ENCODE results near the gene FTO. TPM values are rescaled to one million over a fixed set of nuclear protein-coding genes. Genes with fewer than 3 reads are reported as not detected.

The FTO gene
- total RNA-seq, 1 donor: 40.1 TPM

DNA sequence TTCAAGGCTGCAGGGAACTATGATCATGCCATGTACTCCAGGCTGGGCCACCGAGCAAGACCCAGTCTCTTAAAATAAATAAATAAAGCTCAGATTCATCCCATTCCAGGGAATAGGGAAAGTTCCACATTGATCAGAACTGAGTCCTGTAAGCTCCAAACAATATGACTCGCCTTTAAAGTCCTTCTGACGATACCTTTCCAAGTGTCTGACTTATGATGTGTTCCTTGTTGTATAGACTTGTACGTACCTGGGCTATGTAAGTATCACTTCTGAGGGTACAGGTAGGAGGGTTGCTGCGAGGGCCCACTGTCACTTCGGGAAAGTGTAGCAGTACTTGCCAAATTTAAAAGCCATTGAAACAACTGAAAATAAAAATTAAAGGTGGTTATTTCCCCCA, 329.8 kb downstream of the FTO start:
- DNase-seq (ENCODE audit: low read depth in 2 of 3, low spot score in 2 of 3): no peak

DNA sequence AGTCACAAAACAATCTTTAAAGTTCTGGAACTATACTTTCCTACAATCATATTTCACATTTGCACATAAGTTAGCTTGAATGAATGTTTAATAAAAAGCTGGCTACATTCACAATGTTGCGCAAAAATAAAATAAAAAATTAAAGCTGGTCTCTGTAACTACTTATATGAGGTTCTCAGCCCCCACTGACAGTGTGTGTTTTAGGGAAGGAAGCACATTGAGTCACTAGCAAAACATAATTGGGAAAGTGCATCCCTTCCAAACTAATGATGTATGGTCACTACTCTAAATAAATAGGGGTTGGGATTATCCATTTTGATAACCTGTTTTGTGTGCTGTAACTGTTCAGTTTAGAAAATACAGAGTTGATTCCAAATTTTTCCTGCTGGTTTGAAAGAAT, 330.7 kb downstream of the FTO start:
- DNase-seq (ENCODE audit: low read depth in 2 of 3, low spot score in 2 of 3): no peak

DNA sequence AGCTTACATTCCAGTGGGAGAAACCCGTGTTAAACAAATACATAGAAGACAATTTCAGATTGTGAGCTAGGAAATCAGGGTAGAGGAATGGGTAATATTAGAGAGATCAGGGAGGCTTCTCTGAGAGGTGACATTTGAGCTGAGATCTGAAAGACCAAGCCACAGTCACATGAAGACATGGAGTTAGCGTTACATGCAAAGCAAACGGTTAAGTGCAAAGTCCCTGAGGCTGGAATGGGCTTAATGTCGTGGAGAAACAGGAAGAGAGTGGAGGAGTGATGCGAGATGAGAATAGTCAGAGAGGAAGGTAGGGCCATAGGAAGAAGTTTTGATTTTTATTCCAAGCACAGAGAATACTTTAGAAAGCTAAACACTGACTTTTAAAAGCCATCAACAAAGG, 336.5 kb downstream of the FTO start:
- no peak for DNase-seq (ENCODE audit: low read depth in 2 of 3, low spot score in 2 of 3)

DNA sequence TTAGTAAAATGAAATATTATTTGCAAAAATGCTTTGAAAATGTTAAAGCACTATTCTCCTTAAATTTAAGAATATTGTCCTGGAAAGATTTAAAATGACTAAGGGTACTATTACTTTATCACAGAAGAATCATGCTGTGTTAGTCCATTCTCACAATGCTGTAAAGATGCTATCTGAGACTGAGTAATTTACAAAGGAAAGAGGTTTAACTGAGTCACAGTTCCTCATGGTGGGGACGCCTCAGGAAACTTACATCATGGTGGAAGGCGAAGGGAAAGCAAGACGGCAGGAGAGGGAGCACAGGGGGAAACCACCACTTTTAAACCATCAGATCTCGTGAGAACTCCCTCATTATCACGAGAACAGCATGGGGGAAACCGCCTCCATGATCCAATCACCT, 337.0 kb downstream of the FTO start:
- DNase-seq (ENCODE audit: low read depth in 2 of 3, low spot score in 2 of 3): no peak

DNA sequence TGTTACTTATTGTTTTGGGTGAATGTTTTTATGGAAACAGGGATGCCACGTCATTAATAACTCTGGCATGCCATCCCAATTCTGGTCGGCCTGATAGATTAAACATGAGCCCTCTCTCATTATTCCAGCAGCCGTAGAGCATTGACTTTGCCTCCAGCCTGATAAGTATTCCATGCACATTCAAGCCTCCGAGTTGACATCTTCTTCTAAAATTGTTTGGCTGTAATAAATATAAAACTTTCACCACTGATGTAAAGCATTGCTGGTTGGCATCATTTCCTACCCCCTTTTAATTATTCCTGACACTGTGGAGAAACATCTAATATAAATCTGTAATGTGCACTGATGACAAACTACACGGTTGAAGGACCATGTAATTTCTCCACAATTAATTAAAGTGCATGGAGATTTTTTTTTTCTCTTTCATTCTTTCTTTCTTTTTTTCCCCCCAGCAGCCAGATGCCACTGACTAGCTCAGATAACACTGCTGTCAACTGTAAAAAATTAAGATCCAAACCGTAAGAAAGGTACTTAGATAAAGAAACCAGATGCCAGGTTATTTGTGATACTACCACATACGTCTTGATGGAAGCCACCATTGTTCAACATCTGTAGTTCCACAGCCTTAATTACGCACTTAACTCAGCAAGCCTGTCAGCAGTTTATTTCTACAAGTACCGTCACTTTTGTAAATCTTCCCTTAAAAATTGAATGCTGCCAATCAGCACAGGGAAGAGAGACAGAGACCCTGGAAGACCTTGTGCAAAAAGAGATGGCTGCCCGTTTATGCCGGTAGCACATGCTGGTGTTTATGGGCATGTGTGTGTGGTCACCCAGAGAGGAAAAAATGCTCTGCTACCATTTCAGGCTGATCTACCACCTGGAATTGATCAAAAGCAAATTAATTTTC, 344.9 kb downstream of the FTO start:
- no peak for DNase-seq (ENCODE audit: low read depth in 2 of 3, low spot score in 2 of 3)

DNA sequence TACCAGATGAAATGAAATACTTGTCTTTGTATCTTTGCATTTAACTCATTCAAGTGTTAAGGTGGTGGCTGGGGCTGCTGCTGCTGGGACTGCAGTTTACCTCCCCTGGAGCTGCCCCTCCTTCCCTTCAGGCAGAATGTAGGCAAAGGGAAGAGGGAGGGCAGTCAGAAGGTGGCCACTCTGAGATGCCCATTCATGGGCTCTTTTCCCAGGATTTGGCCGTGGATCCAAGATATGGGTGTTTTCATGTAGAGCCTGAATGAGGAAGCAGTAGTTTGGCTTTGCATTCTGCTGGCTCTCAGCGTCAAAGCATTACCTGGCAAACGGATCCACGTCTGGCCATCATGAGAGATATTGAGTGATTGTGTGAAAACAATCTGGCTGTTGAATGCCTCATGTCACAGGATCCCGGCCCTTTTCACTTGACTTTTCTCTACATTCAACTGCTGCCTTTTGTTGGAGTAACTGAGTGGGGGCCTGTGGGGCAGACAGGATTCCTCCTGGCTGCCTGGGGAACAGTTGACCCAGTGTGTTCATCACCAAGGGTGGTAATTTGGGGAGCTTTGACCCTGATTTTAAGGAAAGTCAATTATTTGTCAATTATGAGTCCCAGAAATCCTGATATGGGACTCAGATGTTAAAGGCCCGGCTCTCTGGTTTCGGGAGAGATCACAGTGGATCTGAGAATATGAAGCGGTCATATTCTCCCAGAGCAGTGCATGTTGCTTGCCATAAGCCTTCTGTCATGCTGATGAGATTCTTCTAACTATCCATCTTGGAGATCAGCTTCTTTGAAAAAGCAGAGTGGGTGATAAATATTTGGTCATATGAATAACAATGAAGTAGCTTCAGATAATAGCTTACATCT, 345.9 kb downstream of the FTO start:
- DNase-seq (ENCODE audit: low read depth in 2 of 3, low spot score in 2 of 3): no peak

DNA sequence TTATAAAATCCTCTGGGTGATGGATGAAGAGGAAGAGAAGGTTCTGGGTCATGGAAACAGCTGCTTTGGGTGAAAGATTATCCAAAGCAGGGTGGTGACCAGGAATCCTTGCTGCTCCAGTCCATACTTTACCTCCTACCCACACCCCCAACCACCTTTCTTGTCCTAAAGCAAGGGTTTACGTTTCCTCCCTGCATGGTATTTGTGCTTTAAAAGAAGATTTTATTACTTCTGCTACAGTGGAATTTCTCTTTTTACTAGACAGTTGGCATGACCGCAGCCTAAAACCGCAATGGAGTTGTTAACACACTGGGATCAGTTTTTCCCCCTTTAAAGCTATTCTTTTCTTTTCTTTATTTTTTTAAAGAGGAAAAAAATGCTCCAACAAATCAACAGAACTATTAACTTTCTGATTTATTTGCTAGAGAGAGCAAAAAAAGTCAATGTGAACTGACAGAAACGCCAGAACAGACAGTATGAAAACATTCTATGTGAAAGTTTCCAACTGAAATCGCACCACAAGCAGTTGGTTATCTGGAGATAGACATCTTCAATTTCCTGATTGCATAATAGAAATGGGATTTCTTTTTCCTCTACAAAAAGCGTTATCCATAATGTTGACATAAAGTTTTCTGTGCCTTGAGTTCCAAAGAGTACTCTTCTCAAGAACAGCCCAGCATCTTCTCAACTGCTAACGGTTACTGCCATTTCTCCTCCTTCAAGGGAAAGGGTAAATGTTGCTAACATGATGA, 346.7 kb downstream of the FTO start:
- DNase-seq (ENCODE audit: low read depth in 2 of 3, low spot score in 2 of 3): peak in 2 of 3 donors; percentile 44 to 66

DNA sequence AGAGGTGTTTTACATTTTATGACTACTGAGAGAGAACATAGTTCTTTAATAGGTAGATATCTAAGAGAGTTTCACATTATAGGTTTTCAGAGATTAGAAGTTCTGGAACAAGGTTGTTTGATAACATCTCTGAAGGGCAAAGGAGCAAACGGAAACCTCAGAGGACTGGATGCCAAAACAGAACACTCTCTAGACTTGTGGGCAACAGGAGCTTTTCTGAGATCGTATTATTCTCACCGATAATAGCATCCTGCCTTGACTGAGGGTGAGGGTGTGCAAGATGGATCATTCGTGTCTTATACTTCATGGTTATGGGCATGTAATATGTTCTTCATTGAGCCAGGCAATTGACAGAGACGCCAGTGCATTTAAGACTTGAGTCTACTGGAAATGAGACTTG, 347.9 kb downstream of the FTO start:
- DNase-seq (ENCODE audit: low read depth in 2 of 3, low spot score in 2 of 3): peak in 1 of 3 donors; percentile 13

DNA sequence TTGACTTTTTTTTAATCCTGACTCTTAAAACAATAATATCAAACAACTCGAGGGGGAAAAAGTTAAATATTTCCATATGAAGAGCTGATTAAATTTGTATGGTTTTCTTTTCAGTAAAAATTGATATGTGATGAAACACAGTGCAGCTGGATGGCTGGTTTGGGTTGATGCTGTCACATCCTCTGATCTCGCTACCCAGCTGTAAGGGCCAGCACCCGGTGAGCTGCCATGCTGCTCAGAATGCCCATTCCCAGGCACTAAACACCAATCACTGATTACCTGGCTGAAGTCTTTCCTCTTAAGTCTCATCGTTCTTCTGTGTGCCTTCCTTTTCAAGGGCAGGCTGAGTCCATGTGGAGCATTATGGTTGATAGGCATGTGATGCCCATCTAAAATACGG, 348.3 kb downstream of the FTO start:
- no peak for DNase-seq (ENCODE audit: low read depth in 2 of 3, low spot score in 2 of 3)

DNA sequence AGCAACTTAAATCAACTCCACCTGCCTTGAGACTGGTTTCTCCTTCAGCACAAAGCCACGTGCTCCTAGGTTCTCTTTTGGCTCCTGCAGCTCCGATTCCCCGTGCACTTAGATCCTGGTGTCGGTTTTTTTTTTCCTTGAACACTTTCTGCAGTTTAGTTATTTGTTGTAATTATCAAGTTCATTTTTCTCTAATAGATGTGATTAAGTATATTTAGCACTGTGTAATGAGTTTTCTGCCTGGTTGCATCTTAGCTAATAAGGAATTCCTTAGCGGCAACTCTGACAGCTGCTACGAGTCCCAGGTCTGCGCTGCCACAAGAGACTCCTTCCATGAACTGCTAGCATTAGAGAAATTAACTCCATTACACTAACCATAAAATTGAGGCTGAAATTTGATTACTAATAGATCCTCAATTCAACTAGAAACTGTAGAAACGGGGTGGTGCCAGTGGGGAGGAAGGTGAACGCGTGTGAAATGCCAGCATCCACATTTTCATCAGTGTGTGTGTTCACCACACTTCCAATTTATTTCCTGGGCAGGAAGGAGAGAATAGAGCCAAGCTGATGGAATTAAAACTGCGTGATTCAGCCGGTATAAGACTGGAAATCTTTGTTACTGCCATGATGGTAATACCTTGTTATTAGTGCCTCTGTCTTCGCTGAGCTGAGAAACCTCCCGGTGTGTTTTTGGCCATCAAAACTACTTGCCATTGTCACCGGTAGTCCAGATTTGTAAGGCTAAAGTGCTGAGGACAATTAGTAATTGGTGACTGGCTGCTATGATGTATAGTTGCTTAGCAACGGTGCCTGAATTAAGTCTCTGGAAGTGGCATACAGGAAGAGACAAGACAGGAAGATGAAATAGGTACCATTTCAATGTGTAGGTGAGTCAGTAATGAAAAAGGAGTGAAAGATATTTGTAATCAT, 350.2 kb downstream of the FTO start:
- no peak for DNase-seq (ENCODE audit: low read depth in 2 of 3, low spot score in 2 of 3)

DNA sequence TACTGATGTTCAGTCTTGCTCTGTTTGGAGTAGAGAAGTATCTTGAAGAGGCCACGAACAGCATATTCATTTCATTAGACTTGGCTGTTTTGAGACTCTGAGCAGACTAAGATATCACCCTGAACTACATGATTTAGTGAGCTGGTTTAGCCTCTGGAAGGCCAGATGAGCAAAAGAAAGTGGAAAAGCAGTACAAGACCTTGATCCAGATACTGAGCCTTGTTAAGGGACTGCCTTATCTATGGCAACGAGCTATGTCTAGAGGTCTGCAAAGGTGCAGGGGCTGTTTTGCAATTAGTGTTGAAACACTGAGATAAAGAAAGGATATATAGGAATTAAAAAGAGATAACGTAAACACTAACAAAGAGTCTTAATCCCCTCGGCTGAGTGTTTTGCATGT, 351.2 kb downstream of the FTO start:
- no peak for DNase-seq (ENCODE audit: low read depth in 2 of 3, low spot score in 2 of 3)

DNA sequence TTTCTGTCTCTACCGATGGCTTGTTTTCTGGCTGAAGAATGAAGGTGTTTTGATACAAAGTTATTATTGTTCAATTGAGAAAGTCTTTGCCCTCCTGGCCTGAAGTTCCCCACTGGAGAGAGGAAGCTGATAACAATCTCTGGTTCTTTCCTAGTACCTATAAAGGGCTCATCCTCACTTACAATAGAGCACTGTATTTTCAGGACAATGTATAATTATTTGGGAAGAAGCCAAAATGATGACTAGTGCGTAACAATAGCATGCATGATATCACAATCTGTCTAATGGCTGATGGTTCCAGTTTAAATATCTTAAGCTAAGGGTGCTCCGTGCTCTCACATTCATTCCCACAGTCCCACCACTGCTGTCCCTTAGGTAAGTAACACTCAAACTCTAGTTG, 351.9 kb downstream of the FTO start:
- no peak for DNase-seq (ENCODE audit: low read depth in 2 of 3, low spot score in 2 of 3)

DNA sequence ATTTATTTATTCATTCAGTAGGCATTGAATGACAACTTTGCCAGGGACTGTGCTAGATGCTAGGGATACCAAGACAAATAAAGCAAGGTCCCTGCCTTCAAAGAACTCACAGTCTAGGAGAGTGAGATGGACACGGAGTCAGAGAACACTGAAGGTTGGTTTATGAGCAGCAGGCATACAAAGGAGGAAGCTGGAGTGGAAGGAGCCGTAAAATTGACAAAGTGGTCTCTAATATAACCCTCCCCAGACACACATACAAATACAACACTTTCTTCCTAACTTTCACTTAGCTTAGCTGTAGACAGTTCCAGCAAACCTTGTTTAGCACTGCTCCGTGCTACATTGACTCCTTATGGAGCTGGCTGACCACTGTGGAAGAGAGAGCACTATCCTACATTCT, 353.0 kb downstream of the FTO start:
- DNase-seq (ENCODE audit: low read depth in 2 of 3, low spot score in 2 of 3): no peak

DNA sequence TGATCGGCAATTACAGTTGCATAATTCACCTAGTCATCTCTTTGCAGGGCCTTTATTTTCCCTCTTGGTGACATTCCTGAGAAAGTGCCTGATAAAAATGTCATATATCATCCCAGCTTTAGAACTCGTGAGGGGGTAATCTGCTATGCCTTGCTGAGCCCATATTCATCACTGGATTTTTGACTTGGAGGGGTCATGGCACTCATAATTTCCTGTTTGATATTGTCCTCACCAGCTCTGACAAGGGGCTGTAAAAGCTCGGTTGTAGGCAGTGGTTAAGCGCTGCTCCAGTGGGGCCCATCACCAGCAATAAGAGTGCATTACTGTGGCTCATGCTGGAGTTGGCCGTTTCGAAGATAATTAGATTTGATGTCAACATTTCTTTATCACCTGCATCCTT, 355.4 kb downstream of the FTO start:
- no peak for DNase-seq (ENCODE audit: low read depth in 2 of 3, low spot score in 2 of 3)

DNA sequence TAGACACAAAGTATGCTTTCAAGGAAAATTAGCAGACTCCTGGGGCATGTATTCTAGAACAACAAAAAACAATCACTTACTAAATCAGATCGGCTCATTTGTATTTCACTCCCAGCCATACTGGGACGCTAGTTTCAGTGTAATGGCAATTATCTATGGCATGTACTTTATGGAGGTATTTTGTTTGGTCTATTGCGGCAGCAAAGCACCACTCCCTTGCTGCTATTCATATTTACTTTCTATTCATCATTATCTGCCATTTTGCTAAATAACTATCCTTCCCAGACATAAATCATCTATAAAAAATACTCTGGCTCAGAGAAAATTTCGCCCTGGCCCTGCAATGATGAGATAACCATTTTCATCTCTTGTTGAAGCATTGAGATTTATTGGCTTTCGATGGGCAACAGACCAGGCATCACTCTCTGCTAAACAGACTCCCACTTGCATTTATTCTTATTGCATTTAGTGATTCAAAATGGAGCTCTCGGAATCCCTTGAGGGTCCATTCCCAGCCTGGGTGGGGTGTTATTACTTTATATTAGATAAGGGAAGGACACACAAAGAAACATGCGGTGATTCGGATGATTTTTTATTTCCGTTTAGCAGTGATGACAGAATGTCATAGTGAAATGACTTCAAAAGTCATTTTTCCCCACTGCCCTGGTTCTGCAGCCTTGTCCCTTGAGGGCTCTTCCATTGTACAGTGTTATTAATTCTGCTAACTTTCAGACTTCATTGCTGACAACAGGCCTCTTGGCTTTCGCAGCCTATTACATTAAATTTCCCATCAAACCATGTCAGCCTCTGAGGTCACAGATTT, 356.9 kb downstream of the FTO start:
- DNase-seq (ENCODE audit: low read depth in 2 of 3, low spot score in 2 of 3): no peak

DNA sequence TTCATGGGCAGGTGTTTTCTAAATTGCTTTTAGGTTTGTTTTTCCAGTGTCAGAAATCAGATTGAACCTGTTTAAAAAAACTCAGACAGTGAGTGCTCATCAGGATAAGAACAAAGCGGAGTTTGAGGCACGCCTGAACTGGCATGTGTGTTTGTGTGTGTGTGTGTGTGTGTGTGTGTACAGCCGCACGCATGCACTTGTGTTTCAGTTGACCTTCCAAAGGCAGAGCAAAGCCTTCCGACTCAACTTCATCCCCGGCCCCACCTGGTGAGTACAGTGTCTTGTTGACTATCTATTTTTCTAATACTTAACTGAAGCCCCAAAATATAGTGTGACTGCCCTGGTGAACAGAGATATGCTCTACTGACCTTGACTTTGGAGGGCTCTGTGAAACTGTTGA, 357.5 kb downstream of the FTO start:
- DNase-seq (ENCODE audit: low read depth in 2 of 3, low spot score in 2 of 3): no peak

DNA sequence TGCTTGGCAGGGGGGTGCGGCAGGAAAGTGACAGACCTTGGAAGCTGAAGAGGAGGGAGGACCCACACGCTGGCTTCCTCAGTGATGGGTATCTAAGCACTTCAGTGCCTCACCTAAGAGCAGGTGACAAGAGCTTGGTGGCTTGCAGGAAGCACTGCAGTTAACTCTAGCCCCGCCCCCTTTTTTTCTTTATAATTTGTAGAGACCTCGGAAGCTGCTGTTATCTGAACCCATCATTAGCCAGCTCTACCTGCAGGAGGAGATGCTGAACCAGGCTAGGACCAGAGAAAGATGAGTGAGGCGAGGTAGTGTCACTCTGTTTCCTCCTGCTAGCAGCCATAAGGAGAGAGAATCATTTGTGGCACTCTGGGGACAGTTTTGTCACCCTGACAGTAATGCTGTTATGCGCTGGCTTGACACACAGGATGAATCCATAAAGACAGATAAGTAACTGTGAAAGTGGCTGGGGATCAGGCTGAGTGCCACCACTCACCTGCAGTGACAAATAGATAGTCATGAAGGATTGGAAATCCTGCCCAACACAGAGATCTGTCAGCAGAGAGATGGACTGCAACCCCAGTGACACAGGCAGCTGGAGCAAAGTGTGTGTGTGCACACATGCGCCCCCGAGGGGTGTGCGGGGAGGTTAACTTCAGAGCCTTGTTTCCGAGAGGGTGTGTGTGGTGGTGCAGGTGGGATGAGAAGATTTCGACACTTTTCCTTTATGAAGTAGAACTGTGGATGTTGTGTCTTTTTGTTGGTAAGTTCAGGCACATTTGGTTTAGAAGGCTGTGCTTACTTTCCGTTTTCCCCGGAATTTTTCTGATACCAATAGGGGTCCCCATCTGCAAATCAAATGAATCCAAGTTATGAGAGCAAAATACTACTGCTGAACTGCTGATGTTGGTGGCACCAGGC, 358.7 kb downstream of the FTO start:
- no peak for DNase-seq (ENCODE audit: low read depth in 2 of 3, low spot score in 2 of 3)

DNA sequence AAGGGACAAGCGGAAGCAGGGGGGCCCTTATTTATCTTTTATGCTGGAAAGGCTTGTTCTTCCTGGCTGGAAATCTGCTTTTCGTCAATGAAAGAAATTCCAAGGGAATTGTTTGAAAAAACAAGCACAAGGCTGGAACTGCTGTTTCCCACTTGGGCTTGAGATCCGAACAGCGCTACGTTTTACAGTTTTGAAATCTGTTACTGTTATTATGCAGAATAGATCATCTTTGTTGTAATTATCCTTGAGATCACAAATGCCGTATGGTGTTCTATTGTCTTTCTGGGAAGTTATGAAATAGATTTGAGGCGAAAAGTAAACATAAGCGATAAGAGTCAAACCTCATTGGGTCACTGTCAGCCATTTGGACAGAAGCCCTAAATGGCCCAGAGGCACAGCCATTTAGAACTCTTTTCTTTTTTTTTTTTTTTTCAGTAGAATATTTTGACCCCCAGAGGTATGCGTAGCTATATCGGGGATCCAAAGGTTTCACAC, 359.4 kb downstream of the FTO start:
- no peak for DNase-seq (ENCODE audit: low read depth in 2 of 3, low spot score in 2 of 3)

Data from hematopoietic multipotent progenitor cell (in vitro differentiated cells).